ENCODE results near the gene CPN2. TPM values are rescaled to one million over a fixed set of nuclear protein-coding genes. Genes with fewer than 3 reads are reported as not detected.

Gene CPN2
- total and polyA plus RNA-seq, 2 of the 8 experiments (the other 6 are each of a cell fraction or from before 2014, with no cell fraction given): 0.03 TPM; not detected in 1

- Histone ChIP-seq H2BK20ac (ENCODE audit: low read length) (peak overlapping the region; percentile 40; the same call in 1 of the 2 replicates), H2BK5ac (ENCODE audit: low read depth, low read length) (no peak overlapping the region), H3K4me1 (replicated peaks in 1 of 4; ENCODE audit: control insufficient read depth in 3 of 4, insufficient read depth in 4 of 4, low read length in 3 of 4) (peaks cover 6 to 20% (median 12%) of the 10 kb centered on the region in 4 experiments), H3K36me3 (ENCODE audit: control insufficient read depth in 2 of 4, insufficient read depth in 4 of 4, low read length in 3 of 4) (no peaks in the 10 kb centered on the region), H3K9ac (replicated peaks in 1 of 4; ENCODE audit: extremely low read depth in 1 of 4, low read depth in 3 of 4, low read length in 3 of 4) (no peak overlapping the region), H3K23me2 (ENCODE audit: low read depth, low read length) (no peaks in the 10 kb centered on the region), H4K91ac (replicated peaks; ENCODE audit: insufficient read length, low read length) (no peak overlapping the region), H2BK12ac (ENCODE audit: low read depth, low read length) (peak overlapping the region; percentile 6; the same call in 1 of the 2 replicates), H2AK5ac (ENCODE audit: low read depth, low read length) (0 out of 2 replicates have a peak overlapping the region, but pooled peaks have one; percentile 54), H3K23ac (ENCODE audit: insufficient read length) (no peak overlapping the region), H4K20me1 (replicated peaks in 1 of 2; ENCODE audit: control insufficient read depth in 1 of 2, insufficient read depth in 2 of 2, low read length in 2 of 2) (no peaks in the 10 kb centered on the region), H3K4me2 (ENCODE audit: insufficient read depth in 1 of 2, low read depth in 2 of 2, low read length in 2 of 2) (no peak overlapping the region), H3K27ac (ENCODE audit: low read depth, low read length) (no peak overlapping the region), H3K4me3 (ENCODE audit: extremely low read depth in 1 of 4, insufficient read depth in 2 of 4, low read depth in 3 of 4, low read length in 4 of 4) (no peak overlapping the region), H3K27me3 (replicated peaks in 1 of 4; ENCODE audit: control insufficient read depth in 3 of 4, extremely low read depth in 1 of 4, insufficient read depth in 3 of 4, low read length in 3 of 4) (peaks cover 0 to 2% (median 0%) of the 10 kb centered on the region in 4 experiments; a peak in 3 of 7 replicates), H2BK15ac (ENCODE audit: low read length) (0 out of 2 replicates have a peak overlapping the region, but pooled peaks have one; percentile 31), H3K18ac (ENCODE audit: extremely low read depth, low read length) (no peak overlapping the region), H4K8ac (ENCODE audit: extremely low read depth, insufficient read depth, low read length) (no peak overlapping the region), H3K9me3 (ENCODE audit: insufficient read depth in 2 of 2, low read depth in 1 of 2, low read length in 1 of 2) (no peaks in the 10 kb centered on the region), H4K5ac (ENCODE audit: insufficient read length, low read depth, low read length) (no peak overlapping the region), H3K56ac (replicated peaks; ENCODE audit: insufficient read length, low read depth, low read length) (no peak overlapping the region), H2AFZ (ENCODE audit: low read length) (no peak overlapping the region), H2BK120ac (replicated peaks; ENCODE audit: low read depth, low read length) (no peak overlapping the region), H3K4ac (replicated peaks; ENCODE audit: insufficient read length, low read depth, low read length) (no peak overlapping the region), H3K79me1 (ENCODE audit: low read depth, low read length) (no peaks in the 10 kb centered on the region), H3K14ac (ENCODE audit: insufficient read length) (no peak overlapping the region), H3K79me2 (ENCODE audit: control insufficient read depth in 1 of 2, insufficient read depth in 2 of 2, low read length in 2 of 2) (no peaks in the 10 kb centered on the region)
- POLR2A ChIA-PET (ENCODE audit: partially characterized antibody): interaction anchor here (1.5 kb wide), 1 partner anchor 169 kb away, joined by 3 read pairs; no protein-coding TSS in a partner anchor
- no peak for DNase-seq (ENCODE audit: low read depth in 1 of 2, low spot score in 2 of 2)
- CTCF ChIA-PET (ENCODE audit: partially characterized antibody): interaction anchor here (0.7 to 2.6 kb wide), 8 partner anchors 9 to 524 kb away, joined by 3 to 11 read pairs (median 4); no protein-coding TSS in a partner anchor
- FAIRE-seq: no peak
- WGBS, 2 experiments (ENCODE audit: extremely low coverage in 1 of 2, insufficient coverage in 1 of 2, insufficient read length in 1 of 2, insufficient replicate concordance in 2 of 2, low coverage in 1 of 2, low lambda C conversion rate in 2 of 2, missing lambda C conversion rate in 1 of 2): 93% methylated on average over 17 of the region's 17 CpGs; no CpG with 5 or more reads in 1 of the 2 experiments
- no peak for TF ChIP-seq TAF7 (optimal IDR thresholded peaks at IDR 0.05; ENCODE audit: borderline replicate concordance, low read depth, low read length)
- no peak for TF ChIP-seq CREB1 (IDR thresholded peaks at IDR 0.05)
- TF ChIP-seq ATF3 (IDR thresholded peaks at IDR 0.05; ENCODE audit: insufficient read depth, low read depth, low read length): no peak
- TF ChIP-seq ZNF274 (IDR thresholded peaks at IDR 0.05; ENCODE audit: borderline replicate concordance, extremely low read depth, low read length): no peak
- TF ChIP-seq, protein P1, sequence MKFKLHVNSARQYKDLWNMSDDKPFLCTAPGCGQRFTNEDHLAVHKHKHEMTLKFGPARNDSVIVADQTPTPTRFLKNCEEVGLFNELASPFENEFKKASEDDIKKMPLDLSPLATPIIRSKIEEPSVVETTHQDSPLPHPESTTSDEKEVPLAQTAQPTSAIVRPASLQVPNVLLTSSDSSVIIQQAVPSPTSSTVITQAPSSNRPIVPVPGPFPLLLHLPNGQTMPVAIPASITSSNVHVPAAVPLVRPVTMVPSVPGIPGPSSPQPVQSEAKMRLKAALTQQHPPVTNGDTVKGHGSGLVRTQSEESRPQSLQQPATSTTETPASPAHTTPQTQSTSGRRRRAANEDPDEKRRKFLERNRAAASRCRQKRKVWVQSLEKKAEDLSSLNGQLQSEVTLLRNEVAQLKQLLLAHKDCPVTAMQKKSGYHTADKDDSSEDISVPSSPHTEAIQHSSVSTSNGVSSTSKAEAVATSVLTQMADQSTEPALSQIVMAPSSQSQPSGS (IDR thresholded peaks at IDR 0.05; ENCODE audit: low read length): no peak
- TF ChIP-seq EZH2 (IDR thresholded peaks at IDR 0.05; ENCODE audit: low read depth, low read length, severe bottlenecking): no peak
- no peak for TF ChIP-seq KDM5A (IDR thresholded peaks at IDR 0.05; ENCODE audit: low read length)
- no peak for TF ChIP-seq CHD2 (IDR thresholded peaks at IDR 0.05; ENCODE audit: low read length)
- no peak for TF ChIP-seq SRF (IDR thresholded peaks at IDR 0.05; ENCODE audit: low read depth, low read length)
These were observed 46.8 kb downstream of the CPN2 start for GRCh38 chr3:194304186-194304917.

All from H1 (cell line).